VCaP (cell line): ENCODE measurements around the gene KCNA2.

Experiments
- H3K27ac ChIP-seq: fragments of 450-650 bp; 2 replicates; pipeline ENCODE4 v1.5.1; 2017
- TF ChIP-seq, protein P1 (sequence below): fragments of 450-650 bp; conservative IDR thresholded peaks from 2 replicates; pipeline ENCODE4 v1.5.1; 2017; ENCODE audit warnings: mild to moderate bottlenecking, moderate library complexity

Gene KCNA2

GRCh38 chr1:110565565-110565964 is 40.6 kb downstream of the KCNA2 start:
- TF ChIP-seq, protein P1, sequence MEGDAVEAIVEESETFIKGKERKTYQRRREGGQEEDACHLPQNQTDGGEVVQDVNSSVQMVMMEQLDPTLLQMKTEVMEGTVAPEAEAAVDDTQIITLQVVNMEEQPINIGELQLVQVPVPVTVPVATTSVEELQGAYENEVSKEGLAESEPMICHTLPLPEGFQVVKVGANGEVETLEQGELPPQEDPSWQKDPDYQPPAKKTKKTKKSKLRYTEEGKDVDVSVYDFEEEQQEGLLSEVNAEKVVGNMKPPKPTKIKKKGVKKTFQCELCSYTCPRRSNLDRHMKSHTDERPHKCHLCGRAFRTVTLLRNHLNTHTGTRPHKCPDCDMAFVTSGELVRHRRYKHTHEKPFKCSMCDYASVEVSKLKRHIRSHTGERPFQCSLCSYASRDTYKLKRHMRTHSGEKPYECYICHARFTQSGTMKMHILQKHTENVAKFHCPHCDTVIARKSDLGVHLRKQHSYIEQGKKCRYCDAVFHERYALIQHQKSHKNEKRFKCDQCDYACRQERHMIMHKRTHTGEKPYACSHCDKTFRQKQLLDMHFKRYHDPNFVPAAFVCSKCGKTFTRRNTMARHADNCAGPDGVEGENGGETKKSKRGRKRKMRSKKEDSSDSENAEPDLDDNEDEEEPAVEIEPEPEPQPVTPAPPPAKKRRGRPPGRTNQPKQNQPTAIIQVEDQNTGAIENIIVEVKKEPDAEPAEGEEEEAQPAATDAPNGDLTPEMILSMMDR, result no peak
- no peak overlapping the region for H3K27ac ChIP-seq

GRCh38 chr1:110563089-110563488 is 43.1 kb downstream of the KCNA2 start:
- TF ChIP-seq, protein P1, result no peak
- no peak overlapping the region for H3K27ac ChIP-seq

GRCh38 chr1:110561596-110561995 is 44.6 kb downstream of the KCNA2 start:
- no peak overlapping the region for H3K27ac ChIP-seq
- TF ChIP-seq, protein P1, result no peak

DNA sequence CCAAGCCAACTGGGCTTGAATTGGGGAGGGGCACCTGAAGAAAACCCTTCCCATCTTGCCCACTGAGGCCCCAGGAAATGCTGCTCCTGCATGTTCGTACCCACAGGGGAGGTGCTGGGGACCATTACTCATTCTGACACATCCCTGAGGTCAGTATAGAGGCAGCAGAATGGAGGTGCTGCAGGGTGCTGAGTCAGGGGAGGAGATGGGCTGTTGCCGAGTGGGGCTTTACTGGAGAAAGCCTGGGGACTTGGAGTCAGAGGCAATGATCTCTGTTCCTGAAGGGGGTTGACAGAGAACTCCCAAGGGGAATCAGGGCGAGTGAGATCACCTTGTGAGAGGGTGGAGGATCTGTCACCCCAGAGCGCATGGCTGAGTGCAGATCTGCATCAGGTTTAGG is 47.0 kb downstream of the KCNA2 start:
- H3K27ac ChIP-seq, result no peak overlapping the region
- TF ChIP-seq, protein P1, result no peak

- H3K27ac ChIP-seq, result no peak overlapping the region
- TF ChIP-seq, protein P1, result no peak
Measured at GRCh38 chr1:110557481-110557880, 48.7 kb downstream of the KCNA2 start.

DNA sequence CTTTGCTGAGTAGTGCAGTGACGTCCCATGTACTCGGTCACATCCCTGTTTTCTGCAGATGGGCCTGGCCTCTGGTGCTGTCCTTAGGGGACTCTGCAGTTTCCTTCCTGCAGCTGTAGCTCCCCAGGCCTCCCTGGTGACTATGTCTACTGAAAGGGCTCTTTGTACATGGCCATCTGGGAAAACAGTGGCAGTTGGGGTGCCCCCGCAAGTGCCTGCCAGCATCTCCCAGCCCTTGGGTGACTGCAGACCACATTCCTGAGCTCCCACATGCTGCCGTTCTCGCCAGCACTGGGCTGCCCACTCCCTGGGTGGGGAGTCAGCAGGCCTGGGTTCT is 49.7 kb downstream of the KCNA2 start:
- TF ChIP-seq, protein P1, result no peak
- H3K27ac ChIP-seq, result no peak overlapping the region

- no peak overlapping the region for H3K27ac ChIP-seq
- TF ChIP-seq, protein P1, result no peak
Measured at GRCh38 chr1:110555807-110556470, 50.2 kb downstream of the KCNA2 start.
